Measurements from ENCODE around the gene ACVR1. TPM values are rescaled to one million over a fixed set of nuclear protein-coding genes. Genes with fewer than 3 reads are reported as not detected.

The ACVR1 gene
- total RNA-seq, 1 donor from 2014 or later = 6.9 TPM

DNA sequence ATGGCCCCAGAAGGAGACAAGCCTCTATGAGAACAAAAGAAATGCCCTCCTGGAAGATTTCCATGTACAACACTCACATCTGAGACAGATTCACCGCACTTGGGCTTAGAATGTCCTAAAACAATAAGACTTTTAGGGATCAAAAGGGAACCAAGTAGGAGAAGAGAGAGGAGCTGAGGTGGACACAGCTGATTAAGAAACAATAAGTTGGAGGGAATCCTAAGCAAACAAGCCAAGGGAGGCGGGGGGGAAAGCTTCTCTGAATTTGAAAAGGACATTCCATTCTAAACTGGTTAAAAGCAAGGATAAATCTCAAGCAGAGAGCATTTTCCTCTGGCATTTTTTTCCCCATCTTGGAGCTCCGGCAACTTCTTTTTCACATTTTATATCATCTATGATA lies 9.9 kb downstream of the ACVR1 start:
- TF ChIP-seq, protein P1, sequence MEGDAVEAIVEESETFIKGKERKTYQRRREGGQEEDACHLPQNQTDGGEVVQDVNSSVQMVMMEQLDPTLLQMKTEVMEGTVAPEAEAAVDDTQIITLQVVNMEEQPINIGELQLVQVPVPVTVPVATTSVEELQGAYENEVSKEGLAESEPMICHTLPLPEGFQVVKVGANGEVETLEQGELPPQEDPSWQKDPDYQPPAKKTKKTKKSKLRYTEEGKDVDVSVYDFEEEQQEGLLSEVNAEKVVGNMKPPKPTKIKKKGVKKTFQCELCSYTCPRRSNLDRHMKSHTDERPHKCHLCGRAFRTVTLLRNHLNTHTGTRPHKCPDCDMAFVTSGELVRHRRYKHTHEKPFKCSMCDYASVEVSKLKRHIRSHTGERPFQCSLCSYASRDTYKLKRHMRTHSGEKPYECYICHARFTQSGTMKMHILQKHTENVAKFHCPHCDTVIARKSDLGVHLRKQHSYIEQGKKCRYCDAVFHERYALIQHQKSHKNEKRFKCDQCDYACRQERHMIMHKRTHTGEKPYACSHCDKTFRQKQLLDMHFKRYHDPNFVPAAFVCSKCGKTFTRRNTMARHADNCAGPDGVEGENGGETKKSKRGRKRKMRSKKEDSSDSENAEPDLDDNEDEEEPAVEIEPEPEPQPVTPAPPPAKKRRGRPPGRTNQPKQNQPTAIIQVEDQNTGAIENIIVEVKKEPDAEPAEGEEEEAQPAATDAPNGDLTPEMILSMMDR (IDR thresholded peaks at IDR 0.05) = no peak
- Histone ChIP-seq H3K27me3 (no peaks in the 10 kb centered on the region), H3K36me3 (peaks cover 0 to 2% of the 10 kb centered on the region in 2 donors), H3K9me3 (no peaks in the 10 kb centered on the region), H3K4me3 (no peak overlapping the region), H3K27ac (no peak overlapping the region), H3K4me1 (peaks cover 0 to 18% of the 10 kb centered on the region in 2 donors)
- DNase-seq (ENCODE audit: low spot score in 2 of 2) = no peak
- intact Hi-C loops (cut with DNase I) = no loop called here

DNA sequence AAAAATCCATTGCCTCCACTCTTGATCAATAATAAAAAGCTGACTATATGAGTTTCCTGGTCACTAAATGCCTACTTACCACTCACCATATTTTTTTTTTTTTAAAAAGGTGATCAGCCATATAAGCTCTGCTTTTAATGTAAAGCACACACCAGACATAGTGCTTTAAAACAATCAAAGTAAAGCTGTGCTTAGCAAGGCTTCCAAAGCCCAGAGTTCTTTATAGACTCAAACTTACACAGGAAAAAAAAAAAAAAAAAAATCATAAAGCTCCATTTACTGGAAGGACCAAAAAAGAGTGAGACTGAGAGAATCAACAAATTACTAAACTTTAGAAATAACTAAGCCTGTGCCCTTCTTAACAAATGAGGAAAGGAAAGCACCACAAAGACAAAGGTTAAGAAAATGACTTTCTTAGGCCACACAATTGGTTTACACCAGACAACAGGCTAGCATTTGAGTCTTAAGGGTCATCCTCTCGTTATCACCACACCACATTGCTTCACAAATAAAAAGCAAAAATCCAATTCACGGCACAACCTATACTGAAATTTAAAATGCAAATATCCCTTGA lies 11.2 kb downstream of the ACVR1 start:
- H3K4me3 ChIP-seq = no peak overlapping the region
- intact Hi-C loops (cut with DNase I) = no loop called here
- DNase-seq (ENCODE audit: low spot score in 2 of 2) = no peak
- H3K4me1 ChIP-seq = peaks cover 0 to 16% of the 10 kb centered on the region in 2 donors
- TF ChIP-seq, protein P1 (IDR thresholded peaks at IDR 0.05) = no peak
- peaks cover 0 to 2% of the 10 kb centered on the region in 2 donors for H3K36me3 ChIP-seq
- H3K9me3 ChIP-seq = no peaks in the 10 kb centered on the region
- no peaks in the 10 kb centered on the region for H3K27me3 ChIP-seq
- H3K27ac ChIP-seq = no peak overlapping the region

DNA sequence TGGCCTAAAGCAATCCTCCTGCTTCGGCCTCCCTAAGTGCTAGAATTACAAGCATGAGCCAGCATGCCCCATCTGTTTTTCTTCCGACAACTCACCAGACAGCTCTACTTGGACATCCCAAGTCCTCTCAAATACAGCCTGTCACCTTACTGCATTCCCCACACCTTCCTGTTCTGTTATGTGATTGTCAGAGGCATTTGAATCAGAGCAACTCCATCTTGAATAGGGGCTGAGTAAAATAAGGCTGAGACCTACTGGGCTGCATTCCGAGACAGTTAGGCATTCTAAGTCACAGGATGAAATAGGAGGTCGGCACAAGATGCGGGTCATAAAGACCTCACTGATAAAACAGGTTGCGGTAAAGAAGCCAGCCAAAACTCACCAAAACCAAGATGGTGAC lies 17.3 kb downstream of the ACVR1 start:
- TF ChIP-seq, protein P1 (IDR thresholded peaks at IDR 0.05) = no peak
- no peak for DNase-seq (ENCODE audit: low spot score in 2 of 2)
- no peaks in the 10 kb centered on the region for H3K9me3 ChIP-seq
- H3K4me3 ChIP-seq = no peak overlapping the region
- H3K27me3 ChIP-seq = no peaks in the 10 kb centered on the region
- no peaks in the 10 kb centered on the region for H3K4me1 ChIP-seq
- H3K36me3 ChIP-seq = peaks cover 2 to 3% of the 10 kb centered on the region in 2 donors
- intact Hi-C loops (cut with DNase I) = no loop called here
- no peak overlapping the region for H3K27ac ChIP-seq

DNA sequence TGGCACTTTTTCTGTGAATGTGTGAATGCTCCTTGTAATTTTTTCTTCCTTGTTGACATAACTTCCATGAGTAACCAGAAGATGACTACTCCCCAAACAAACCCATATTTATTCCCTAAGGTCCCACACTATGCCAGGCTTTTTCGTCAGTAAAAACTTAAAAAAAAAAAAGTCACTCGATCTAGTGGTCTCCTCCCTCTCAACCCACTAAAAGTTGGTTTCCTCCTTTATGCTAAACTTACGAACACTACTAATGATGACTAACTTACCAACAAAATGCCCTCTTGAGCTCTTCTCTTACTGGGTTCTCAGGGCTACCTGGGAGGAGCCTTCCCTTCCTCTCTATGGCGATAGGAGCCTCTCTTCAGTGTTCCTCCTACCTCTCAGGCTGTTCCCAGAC lies 18.2 kb downstream of the ACVR1 start:
- peaks cover 2 to 3% of the 10 kb centered on the region in 2 donors for H3K36me3 ChIP-seq
- H3K4me3 ChIP-seq = no peak overlapping the region
- H3K27ac ChIP-seq = no peak overlapping the region
- no peak for DNase-seq (ENCODE audit: low spot score in 2 of 2)
- no peaks in the 10 kb centered on the region for H3K4me1 ChIP-seq
- intact Hi-C loops (cut with DNase I) = no loop called here
- H3K27me3 ChIP-seq = no peaks in the 10 kb centered on the region
- TF ChIP-seq, protein P1 (IDR thresholded peaks at IDR 0.05) = no peak
- no peaks in the 10 kb centered on the region for H3K9me3 ChIP-seq

DNA sequence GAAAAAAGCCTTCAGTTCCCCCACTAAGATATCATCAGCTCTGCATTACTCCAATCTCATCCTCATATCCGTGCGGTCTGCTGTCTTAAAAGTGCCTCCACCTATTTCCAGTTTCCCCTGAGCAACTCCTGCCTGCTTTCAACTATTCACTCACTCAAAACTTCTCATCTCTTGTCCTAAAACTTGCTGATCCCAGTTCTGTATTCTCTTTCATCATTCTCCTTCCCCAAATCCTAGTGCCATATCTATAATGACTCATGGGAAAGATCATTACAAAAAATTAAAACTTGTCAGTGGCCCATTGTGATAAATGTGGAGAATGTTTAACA lies 20.0 kb downstream of the ACVR1 start:
- DNase-seq (ENCODE audit: low spot score in 2 of 2) = no peak
- intact Hi-C loops (cut with DNase I) = no loop called here
- TF ChIP-seq, protein P1 (IDR thresholded peaks at IDR 0.05) = no peak
- Histone ChIP-seq H3K27me3 (no peaks in the 10 kb centered on the region), H3K27ac (no peak overlapping the region), H3K9me3 (no peaks in the 10 kb centered on the region), H3K4me1 (peaks cover 0 to 2% of the 10 kb centered on the region in 2 donors), H3K36me3 (peaks cover under 1 to 3% of the 10 kb centered on the region in 2 donors), H3K4me3 (no peak overlapping the region)

DNA sequence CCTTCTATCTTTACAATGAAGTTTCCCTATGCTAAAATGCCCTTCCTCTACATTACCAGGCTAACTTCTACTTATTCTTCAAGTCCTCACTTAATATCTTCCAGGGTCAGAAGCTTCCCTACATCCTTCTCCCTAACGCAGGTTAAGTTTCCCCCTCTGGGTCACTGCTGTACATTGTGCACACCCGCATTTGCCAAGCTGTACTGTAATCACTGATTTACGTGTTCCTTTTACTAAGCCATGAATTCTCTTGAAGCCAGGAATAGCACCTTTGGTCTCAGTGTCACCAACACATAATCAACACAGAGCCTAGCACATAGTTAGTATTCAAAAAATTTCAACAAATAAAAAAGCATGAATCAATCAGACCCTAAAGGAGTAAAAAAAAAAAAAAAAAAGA lies 22.3 kb downstream of the ACVR1 start:
- no peaks in the 10 kb centered on the region for H3K9me3 ChIP-seq
- no peaks in the 10 kb centered on the region for H3K27me3 ChIP-seq
- intact Hi-C loops (cut with DNase I) = no loop called here
- peaks cover 0 to 5% of the 10 kb centered on the region in 2 donors for H3K4me1 ChIP-seq
- peaks cover 0 to 3% of the 10 kb centered on the region in 2 donors for H3K36me3 ChIP-seq
- TF ChIP-seq, protein P1 (IDR thresholded peaks at IDR 0.05) = no peak
- DNase-seq (ENCODE audit: low spot score in 2 of 2) = no peak
- no peak overlapping the region for H3K4me3 ChIP-seq
- no peak overlapping the region for H3K27ac ChIP-seq
